GM19455 (cell line): ENCODE data around the gene PAGR1.
"Not testable (repeated sequence)": the region's sequence is repeated elsewhere in the genome, so short reads cannot be mapped to it uniquely, and the experiment has no call there.

Experiments used
- ATAC-seq: cut with Tn5 transposase; IDR thresholded peaks from one replicate; pipeline ENCODE4 v1.9.1; 2021; ENCODE audit not compliant: unreplicated experiment

Gene PAGR1

GRCh38 chr16:29811896-29812665 lies 3.9 kb upstream of the PAGR1 start, which contains the start of gene PRRT2:
Gene PRRT2, plus strand, starts transcription at chr16:29812193. Its CDS starts 862 bp downstream, at chr16:29813055.
- ATAC-seq, result no peak

GRCh38 chr16:29812754-29813643 lies 3.0 kb upstream of the PAGR1 start:
- no peak for ATAC-seq

GRCh38 chr16:29813644-29814562 lies 2.0 kb upstream of the PAGR1 start:
- no peak for ATAC-seq

- no peak for ATAC-seq
Observed at GRCh38 chr16:29814592-29814991, 1.4 kb upstream of the PAGR1 start.

- ATAC-seq, result no peak
Observed at GRCh38 chr16:29815032-29815721, 775 bp upstream of the PAGR1 start.

GRCh38 chr16:29816694-29817441 lies 916 bp downstream of the PAGR1 start:
- peak; percentile 26 for ATAC-seq

GRCh38 chr16:29818082-29818481 lies 2.1 kb downstream of the PAGR1 start:
- ATAC-seq, result no peak

- no peak for ATAC-seq
Observed at GRCh38 chr16:29819506-29819905, 3.6 kb downstream of the PAGR1 start.

GRCh38 chr16:29820271-29820701 lies 4.3 kb downstream of the PAGR1 start, which contains the start of gene MVP:
Gene MVP, plus strand, starts transcription at chr16:29820462. Its CDS starts 10,088 bp downstream, at chr16:29830550.
- no peak for ATAC-seq

- no peak for ATAC-seq
Observed at GRCh38 chr16:29820730-29821642, 5.0 kb downstream of the PAGR1 start.

GRCh38 chr16:29821643-29822115 lies 5.7 kb downstream of the PAGR1 start:
- no peak for ATAC-seq

- ATAC-seq, result no peak
Observed at GRCh38 chr16:29824589-29825144, 8.7 kb downstream of the PAGR1 start.

- no peak for ATAC-seq
Observed at GRCh38 chr16:29825145-29826044, 9.4 kb downstream of the PAGR1 start.

- ATAC-seq, result no peak
Observed at GRCh38 chr16:29826342-29826695, 10.4 kb downstream of the PAGR1 start.

- ATAC-seq, result no peak
Observed at GRCh38 chr16:29830774-29831173, 14.8 kb downstream of the PAGR1 start.

GRCh38 chr16:29831490-29831889 lies 15.5 kb downstream of the PAGR1 start:
- ATAC-seq, result no peak

GRCh38 chr16:29833219-29833618 lies 17.3 kb downstream of the PAGR1 start:
- ATAC-seq, result not testable (repeated sequence)
